Sigmoid colon (tissue), 4 donors: ENCODE measurements around the gene TSPAN3.

Source experiments
- EP300 ChIP-seq, 4 donors: sonication (generic); formaldehyde crosslinking; IDR thresholded peaks; one replicate each; pipeline ENCODE4 v1.6.1; 2017; ENCODE audit warnings: antibody characterized with exemption in 4 of 4
- POLR2A ChIP-seq, 2 donors: fragments of 450-650 bp; IDR thresholded peaks; one replicate each; pipeline ENCODE4 v1.6.1; 2016; ENCODE audit warnings: antibody characterized with exemption in 2 of 2, mild to moderate bottlenecking in 2 of 2, moderate library complexity in 2 of 2
- TF ChIP-seq, protein P1 (sequence below), 4 experiments: fragments of 450-650 bp in 3 of 4; fragments of 200-600 bp in 1 of 4; IDR thresholded peaks; one replicate each; pipeline ENCODE4 v1.5.1; 2016 to 2019; ENCODE audit warnings: antibody characterized with exemption in 4 of 4, mild to moderate bottlenecking in 3 of 4, moderate library complexity in 2 of 4

GRCh38 chr15:77002954-77003912 is 67.7 kb downstream of the TSPAN3 start:
- TF ChIP-seq, protein P1, sequence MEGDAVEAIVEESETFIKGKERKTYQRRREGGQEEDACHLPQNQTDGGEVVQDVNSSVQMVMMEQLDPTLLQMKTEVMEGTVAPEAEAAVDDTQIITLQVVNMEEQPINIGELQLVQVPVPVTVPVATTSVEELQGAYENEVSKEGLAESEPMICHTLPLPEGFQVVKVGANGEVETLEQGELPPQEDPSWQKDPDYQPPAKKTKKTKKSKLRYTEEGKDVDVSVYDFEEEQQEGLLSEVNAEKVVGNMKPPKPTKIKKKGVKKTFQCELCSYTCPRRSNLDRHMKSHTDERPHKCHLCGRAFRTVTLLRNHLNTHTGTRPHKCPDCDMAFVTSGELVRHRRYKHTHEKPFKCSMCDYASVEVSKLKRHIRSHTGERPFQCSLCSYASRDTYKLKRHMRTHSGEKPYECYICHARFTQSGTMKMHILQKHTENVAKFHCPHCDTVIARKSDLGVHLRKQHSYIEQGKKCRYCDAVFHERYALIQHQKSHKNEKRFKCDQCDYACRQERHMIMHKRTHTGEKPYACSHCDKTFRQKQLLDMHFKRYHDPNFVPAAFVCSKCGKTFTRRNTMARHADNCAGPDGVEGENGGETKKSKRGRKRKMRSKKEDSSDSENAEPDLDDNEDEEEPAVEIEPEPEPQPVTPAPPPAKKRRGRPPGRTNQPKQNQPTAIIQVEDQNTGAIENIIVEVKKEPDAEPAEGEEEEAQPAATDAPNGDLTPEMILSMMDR (IDR thresholded peaks at IDR 0.05) = no peak
- TF ChIP-seq POLR2A (IDR thresholded peaks at IDR 0.05) (no peak), EP300 (IDR thresholded peaks at IDR 0.05) (no peak)
